ENCODE results near the gene UNC5B. TPM values are rescaled to one million over a fixed set of nuclear protein-coding genes. Genes with fewer than 3 reads are reported as not detected.

The UNC5B gene
- total RNA-seq, 2 experiments from 2014 or later = 0.05 TPM; not detected in 1

DNA sequence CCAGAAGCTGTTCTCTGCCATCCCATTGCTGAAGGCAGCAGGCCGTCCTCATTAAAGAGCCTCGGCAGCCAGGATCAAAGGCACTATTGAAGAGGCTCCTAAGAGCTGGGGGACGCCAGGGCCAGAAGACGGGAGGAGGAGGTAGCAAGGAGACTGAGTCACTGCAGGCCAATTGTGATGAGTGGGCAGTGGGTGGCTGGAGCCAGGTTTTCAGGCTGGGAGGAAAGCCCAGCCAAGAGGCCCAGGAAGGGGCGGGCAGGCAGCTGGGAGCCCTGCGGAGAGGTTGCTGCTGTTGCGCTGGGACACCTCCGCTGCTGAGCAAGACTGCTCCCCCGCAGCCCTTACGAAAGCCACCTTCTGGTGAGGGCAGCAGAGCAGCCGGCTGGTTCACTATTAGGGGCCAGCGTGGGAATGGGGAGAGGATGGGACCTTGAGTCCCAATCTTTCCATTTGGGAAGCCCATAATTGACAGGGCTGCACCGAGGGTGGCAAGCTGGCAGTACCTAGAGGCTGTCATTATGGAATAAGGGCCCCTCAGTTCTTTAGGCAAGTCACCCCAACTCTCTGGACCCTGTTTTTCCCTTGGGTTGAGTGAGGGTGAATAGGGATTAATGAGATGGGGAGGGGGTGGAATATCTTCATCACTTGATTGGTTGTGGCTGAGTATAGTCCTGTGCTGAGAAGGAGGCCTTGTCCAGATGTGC, 48.4 kb downstream of the UNC5B start:
- H3K36me3 Mint-ChIP-seq (ENCODE audit: low read depth) = no peaks in the 10 kb centered on the region
- no peak overlapping the region for H3K4me3 Mint-ChIP-seq
- ATAC-seq (no peak), DNase-seq (no peak)
- CTCF ChIA-PET = no interaction called here
- no peaks in the 10 kb centered on the region for H3K4me1 Mint-ChIP-seq (ENCODE audit: low read depth)
- POLR2A ChIA-PET = no interaction called here
- H3K27me3 Mint-ChIP-seq (ENCODE audit: low read depth) = peaks cover 4% of the 10 kb centered on the region
- no peaks in the 10 kb centered on the region for H3K9me3 Mint-ChIP-seq (ENCODE audit: insufficient read depth)
- no peak overlapping the region for H3K27ac Mint-ChIP-seq

DNA sequence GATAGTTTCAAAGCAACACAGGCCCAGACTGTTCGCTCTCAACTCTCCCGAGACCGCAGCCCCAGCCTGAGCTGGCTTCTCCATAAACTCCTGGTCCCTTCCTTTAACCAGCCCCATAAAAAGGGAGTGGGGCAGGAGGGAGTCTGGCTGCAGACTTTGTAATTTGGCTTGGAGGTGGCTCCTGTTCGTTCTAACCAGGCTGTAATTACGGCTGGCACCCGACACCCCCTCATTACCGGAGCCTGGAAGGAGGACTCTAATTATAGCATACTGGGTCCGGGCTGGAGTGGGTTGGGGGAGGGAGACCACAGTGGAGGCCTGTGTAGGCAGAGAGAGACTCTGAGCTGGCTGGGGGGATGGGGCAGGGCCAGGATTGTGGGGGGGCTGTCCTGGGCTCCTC, 49.7 kb downstream of the UNC5B start:
- DNase-seq = no peak
- no peak overlapping the region for H3K27ac Mint-ChIP-seq
- peaks cover 4% of the 10 kb centered on the region for H3K27me3 Mint-ChIP-seq (ENCODE audit: low read depth)
- H3K9me3 Mint-ChIP-seq (ENCODE audit: insufficient read depth) = no peaks in the 10 kb centered on the region
- no peaks in the 10 kb centered on the region for H3K36me3 Mint-ChIP-seq (ENCODE audit: low read depth)
- no peak overlapping the region for H3K4me3 Mint-ChIP-seq
- ChIA-PET POLR2A (interaction anchor here (0.7 kb wide), 1 partner anchor 278 kb away, joined by 3 read pairs; no protein-coding TSS in a partner anchor), CTCF (no interaction called here)
- ATAC-seq = no peak
- H3K4me1 Mint-ChIP-seq (ENCODE audit: low read depth) = no peaks in the 10 kb centered on the region

GRCh38 chr10:71262817-71263216, 50.4 kb downstream of the UNC5B start:
- ATAC-seq = no peak
- Mint-ChIP-seq H3K4me3 (no peak overlapping the region), H3K27me3 (ENCODE audit: low read depth) (no peaks in the 10 kb centered on the region), H3K27ac (no peak overlapping the region), H3K4me1 (ENCODE audit: low read depth) (no peaks in the 10 kb centered on the region), H3K9me3 (ENCODE audit: insufficient read depth) (no peaks in the 10 kb centered on the region), H3K36me3 (ENCODE audit: low read depth) (no peaks in the 10 kb centered on the region)
- no peak for DNase-seq
- ChIA-PET POLR2A (no interaction called here), CTCF (no interaction called here)

DNA sequence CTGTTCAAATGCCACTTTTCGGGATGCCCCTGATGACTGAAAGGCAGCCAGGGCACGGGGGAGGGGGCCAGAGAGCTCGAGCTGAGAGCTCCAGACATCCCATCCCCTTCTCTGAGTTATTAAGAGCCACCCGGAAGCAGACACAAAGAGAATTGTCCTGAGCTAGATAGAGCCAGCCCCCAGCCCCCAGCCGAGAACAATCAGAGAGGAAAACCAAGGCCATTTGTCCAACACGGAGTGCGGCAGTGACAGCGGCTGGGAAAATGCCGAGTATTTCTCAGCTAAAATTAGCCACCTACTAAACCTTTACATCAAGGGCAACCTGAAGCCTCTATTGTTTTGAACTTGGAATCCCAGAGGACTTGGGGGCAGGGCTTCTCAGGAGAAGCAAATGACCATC, 51.0 kb downstream of the UNC5B start:
- DNase-seq (no peak), ATAC-seq (no peak)
- no peaks in the 10 kb centered on the region for H3K9me3 Mint-ChIP-seq (ENCODE audit: insufficient read depth)
- no peaks in the 10 kb centered on the region for H3K27me3 Mint-ChIP-seq (ENCODE audit: low read depth)
- no peaks in the 10 kb centered on the region for H3K36me3 Mint-ChIP-seq (ENCODE audit: low read depth)
- ChIA-PET CTCF (no interaction called here), POLR2A (no interaction called here)
- H3K27ac Mint-ChIP-seq = no peak overlapping the region
- H3K4me3 Mint-ChIP-seq = no peak overlapping the region
- H3K4me1 Mint-ChIP-seq (ENCODE audit: low read depth) = no peaks in the 10 kb centered on the region

GRCh38 chr10:71264345-71265200, 52.2 kb downstream of the UNC5B start:
- no peak overlapping the region for H3K4me3 Mint-ChIP-seq
- no peaks in the 10 kb centered on the region for H3K9me3 Mint-ChIP-seq (ENCODE audit: insufficient read depth)
- no peak for ATAC-seq
- ChIA-PET POLR2A (no interaction called here), CTCF (no interaction called here)
- no peaks in the 10 kb centered on the region for H3K27me3 Mint-ChIP-seq (ENCODE audit: low read depth)
- no peaks in the 10 kb centered on the region for H3K4me1 Mint-ChIP-seq (ENCODE audit: low read depth)
- no peak for DNase-seq
- H3K27ac Mint-ChIP-seq = no peak overlapping the region
- no peaks in the 10 kb centered on the region for H3K36me3 Mint-ChIP-seq (ENCODE audit: low read depth)

DNA sequence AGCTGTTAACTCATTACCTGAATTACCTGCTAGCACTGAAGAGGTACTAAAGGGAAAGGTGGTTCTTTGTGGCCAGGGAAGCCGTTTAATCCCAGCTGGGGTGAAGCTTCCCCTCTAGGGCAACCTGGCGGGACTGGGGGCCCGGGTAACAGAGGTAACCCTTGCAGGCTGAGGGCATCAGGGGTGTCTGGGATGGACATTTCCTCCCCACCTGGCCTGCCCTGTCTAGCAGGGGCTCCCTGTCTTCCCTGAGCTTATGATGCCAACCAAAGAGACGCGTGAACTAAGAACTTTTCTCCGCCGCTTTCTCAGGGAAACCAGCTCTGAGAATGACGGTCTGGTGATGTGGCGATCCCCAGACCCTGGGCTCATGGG, 52.8 kb downstream of the UNC5B start:
- Mint-ChIP-seq H3K4me1 (ENCODE audit: low read depth) (no peaks in the 10 kb centered on the region), H3K4me3 (no peak overlapping the region), H3K9me3 (ENCODE audit: insufficient read depth) (no peaks in the 10 kb centered on the region), H3K27ac (no peak overlapping the region), H3K36me3 (ENCODE audit: low read depth) (no peaks in the 10 kb centered on the region), H3K27me3 (ENCODE audit: low read depth) (no peaks in the 10 kb centered on the region)
- ATAC-seq (no peak), DNase-seq (no peak)
- ChIA-PET CTCF (no interaction called here), POLR2A (no interaction called here)

DNA sequence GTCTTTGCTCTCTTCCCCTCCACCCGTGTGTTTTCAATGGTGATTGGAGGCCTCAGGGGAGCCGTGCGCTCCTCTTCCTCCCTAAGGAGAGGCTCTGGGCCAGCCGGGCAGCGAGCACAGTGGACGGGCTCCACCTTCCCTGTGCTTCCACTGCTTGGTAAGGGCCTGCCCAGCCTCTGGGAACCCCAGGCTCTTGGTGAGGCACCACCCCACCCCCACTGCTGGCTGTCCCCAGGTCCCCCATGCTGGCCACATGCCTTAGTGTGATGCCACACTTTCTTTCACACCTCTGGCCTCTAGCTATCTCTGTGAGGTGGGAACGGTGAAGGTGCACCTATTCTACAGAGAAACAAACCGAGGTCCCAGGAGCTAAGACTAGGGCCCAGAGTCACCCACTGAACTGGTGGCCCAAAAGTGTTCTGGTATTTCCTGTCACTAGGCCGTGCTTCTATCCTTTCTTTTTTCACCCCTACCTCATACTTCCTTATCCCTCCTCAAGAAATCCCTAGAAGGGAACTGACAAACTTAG, 53.3 kb downstream of the UNC5B start:
- no peaks in the 10 kb centered on the region for H3K4me1 Mint-ChIP-seq (ENCODE audit: low read depth)
- CTCF ChIA-PET = no interaction called here
- H3K27ac Mint-ChIP-seq = no peak overlapping the region
- DNase-seq (no peak), ATAC-seq (no peak)
- no peaks in the 10 kb centered on the region for H3K36me3 Mint-ChIP-seq (ENCODE audit: low read depth)
- no peaks in the 10 kb centered on the region for H3K27me3 Mint-ChIP-seq (ENCODE audit: low read depth)
- no peak overlapping the region for H3K4me3 Mint-ChIP-seq
- POLR2A ChIA-PET = no interaction called here
- H3K9me3 Mint-ChIP-seq (ENCODE audit: insufficient read depth) = no peaks in the 10 kb centered on the region

DNA sequence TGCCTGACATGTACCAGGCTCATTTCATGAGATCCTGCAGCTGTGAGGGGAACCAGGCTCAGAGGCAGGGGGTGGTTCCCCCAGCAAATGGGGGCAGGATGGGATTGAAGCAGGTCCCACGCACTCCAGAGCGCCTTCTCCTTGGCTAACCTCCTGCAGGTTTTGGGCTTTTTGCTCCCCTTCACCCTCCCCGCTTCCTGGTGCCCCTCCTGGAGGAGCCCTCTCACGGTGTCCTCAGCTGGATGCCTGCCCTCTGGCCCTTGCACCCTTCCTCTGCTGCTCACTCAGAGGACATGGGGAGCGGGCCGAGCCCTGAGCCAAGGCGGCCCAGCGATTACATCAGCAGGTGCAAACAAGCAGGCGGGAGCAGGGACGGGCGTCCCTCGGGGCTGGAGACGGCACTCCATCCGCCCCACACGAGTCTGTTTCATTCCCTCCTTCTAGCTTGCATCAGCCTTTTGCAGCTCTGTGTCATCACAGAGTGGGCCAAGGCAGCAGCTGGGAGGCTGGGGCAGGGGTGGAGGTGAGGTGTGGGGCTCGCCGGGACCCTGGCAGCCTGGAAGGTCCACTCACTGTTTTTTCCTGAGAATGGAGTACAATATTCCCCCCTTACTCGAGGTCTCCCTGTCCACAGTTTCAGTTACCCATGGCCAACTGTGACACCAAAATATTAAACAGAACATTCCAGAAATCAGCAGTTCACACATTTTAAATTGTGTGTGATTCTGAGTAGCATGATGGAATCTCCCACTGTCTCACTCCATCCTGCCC, 54.0 kb downstream of the UNC5B start:
- Mint-ChIP-seq H3K36me3 (ENCODE audit: low read depth) (no peaks in the 10 kb centered on the region), H3K4me1 (ENCODE audit: low read depth) (peaks cover 3% of the 10 kb centered on the region), H3K9me3 (ENCODE audit: insufficient read depth) (no peaks in the 10 kb centered on the region), H3K4me3 (no peak overlapping the region), H3K27me3 (ENCODE audit: low read depth) (no peaks in the 10 kb centered on the region), H3K27ac (no peak overlapping the region)
- DNase-seq (no peak), ATAC-seq (no peak)
- CTCF ChIA-PET = interaction anchor here (0.7 kb wide), 1 partner anchor 13 kb away, joined by 3 read pairs; no protein-coding TSS in a partner anchor
- POLR2A ChIA-PET = no interaction called here

GRCh38 chr10:71266918-71267442, 54.6 kb downstream of the UNC5B start:
- H3K27ac Mint-ChIP-seq = no peak overlapping the region
- DNase-seq (no peak), ATAC-seq (no peak)
- H3K4me3 Mint-ChIP-seq = no peak overlapping the region
- H3K4me1 Mint-ChIP-seq (ENCODE audit: low read depth) = peaks cover 8% of the 10 kb centered on the region
- CTCF ChIA-PET = interaction anchor here (0.7 to 1.0 kb wide), 2 partner anchors 14 to 18 kb away, joined by 3 read pairs; no protein-coding TSS in a partner anchor
- no peaks in the 10 kb centered on the region for H3K36me3 Mint-ChIP-seq (ENCODE audit: low read depth)
- no peaks in the 10 kb centered on the region for H3K27me3 Mint-ChIP-seq (ENCODE audit: low read depth)
- POLR2A ChIA-PET = no interaction called here
- no peaks in the 10 kb centered on the region for H3K9me3 Mint-ChIP-seq (ENCODE audit: insufficient read depth)

GRCh38 chr10:71267508-71268240, 55.3 kb downstream of the UNC5B start:
- Mint-ChIP-seq H3K9me3 (ENCODE audit: insufficient read depth) (no peaks in the 10 kb centered on the region), H3K27ac (no peak overlapping the region)
- POLR2A ChIA-PET = no interaction called here

GRCh38 chr10:71268247-71268691, 55.9 kb downstream of the UNC5B start:
- H3K4me1 Mint-ChIP-seq (ENCODE audit: low read depth) = peaks cover 8% of the 10 kb centered on the region
- H3K27ac Mint-ChIP-seq = no peak overlapping the region
- H3K9me3 Mint-ChIP-seq (ENCODE audit: insufficient read depth) = no peaks in the 10 kb centered on the region
- H3K4me3 Mint-ChIP-seq = no peak overlapping the region
- H3K36me3 Mint-ChIP-seq (ENCODE audit: low read depth) = no peaks in the 10 kb centered on the region
- CTCF ChIA-PET = no interaction called here
- ATAC-seq (no peak), DNase-seq (no peak)
- H3K27me3 Mint-ChIP-seq (ENCODE audit: low read depth) = no peaks in the 10 kb centered on the region
- POLR2A ChIA-PET = no interaction called here

More at GRCh38 chr10:71267508-71268240, 55.3 kb downstream of the UNC5B start:
- Mint-ChIP-seq H3K4me1 (ENCODE audit: low read depth) (peaks cover 8% of the 10 kb centered on the region), H3K4me3 (no peak overlapping the region), H3K27me3 (ENCODE audit: low read depth) (no peaks in the 10 kb centered on the region), H3K36me3 (ENCODE audit: low read depth) (no peaks in the 10 kb centered on the region)
- no peak for DNase-seq
- CTCF ChIA-PET = interaction anchor here (1.0 kb wide), 1 partner anchor 17 kb away, joined by 3 read pairs; no protein-coding TSS in a partner anchor
- no peak for ATAC-seq

Data from activated CD8-positive, alpha-beta T cell treated with anti-CD3 and anti-CD28 coated beads, Interleukin-2, amount 10 ng/mL, durations not matched to agents 7 days and 5 days (primary cell).